HT-29 (cell line): Measurements from ENCODE around the gene HBA1. TPM values are rescaled to one million over a fixed set of nuclear protein-coding genes. Genes with fewer than 3 reads are reported as not detected.
"Not testable (repeated sequence)": the region's sequence is repeated elsewhere in the genome, so short reads cannot be mapped to it uniquely, and the experiment has no call there.

Source experiments
- DNase-seq: peaks from one replicate; pipeline ENCODE4 v3.0.0-alpha.2; 2015; ENCODE audit warnings: low spot score
- total RNA-seq: library from RNA; depleted of rRNA; stranded (reverse); fragments of >200 nt; shearing (Covaris generic); gene quantifications from 2 replicates; pipeline ENCODE4 v1.2.3, GENCODE V29; 2014; rRNA removed

HBA1 gene
- not detected in 2 replicates for total RNA-seq

DNA sequence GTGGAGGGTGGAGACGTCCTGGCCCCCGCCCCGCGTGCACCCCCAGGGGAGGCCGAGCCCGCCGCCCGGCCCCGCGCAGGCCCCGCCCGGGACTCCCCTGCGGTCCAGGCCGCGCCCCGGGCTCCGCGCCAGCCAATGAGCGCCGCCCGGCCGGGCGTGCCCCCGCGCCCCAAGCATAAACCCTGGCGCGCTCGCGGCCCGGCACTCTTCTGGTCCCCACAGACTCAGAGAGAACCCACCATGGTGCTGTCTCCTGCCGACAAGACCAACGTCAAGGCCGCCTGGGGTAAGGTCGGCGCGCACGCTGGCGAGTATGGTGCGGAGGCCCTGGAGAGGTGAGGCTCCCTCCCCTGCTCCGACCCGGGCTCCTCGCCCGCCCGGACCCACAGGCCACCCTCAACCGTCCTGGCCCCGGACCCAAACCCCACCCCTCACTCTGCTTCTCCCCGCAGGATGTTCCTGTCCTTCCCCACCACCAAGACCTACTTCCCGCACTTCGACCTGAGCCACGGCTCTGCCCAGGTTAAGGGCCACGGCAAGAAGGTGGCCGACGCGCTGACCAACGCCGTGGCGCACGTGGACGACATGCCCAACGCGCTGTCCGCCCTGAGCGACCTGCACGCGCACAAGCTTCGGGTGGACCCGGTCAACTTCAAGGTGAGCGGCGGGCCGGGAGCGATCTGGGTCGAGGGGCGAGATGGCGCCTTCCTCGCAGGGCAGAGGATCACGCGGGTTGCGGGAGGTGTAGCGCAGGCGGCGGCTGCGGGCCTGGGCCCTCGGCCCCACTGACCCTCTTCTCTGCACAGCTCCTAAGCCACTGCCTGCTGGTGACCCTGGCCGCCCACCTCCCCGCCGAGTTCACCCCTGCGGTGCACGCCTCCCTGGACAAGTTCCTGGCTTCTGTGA is at the start of gene HBA1:
TSS of gene HBA1 (plus strand) at position 204 of the 906 bp plus-strand sequence. CDS start at position 241, 37 bp downstream.
- not testable (repeated sequence) for DNase-seq

GRCh38 chr16:129075-129474 is 47.4 kb upstream of the HBA1 start:
- no peak for DNase-seq

- no peak for DNase-seq
Measured at GRCh38 chr16:130533-131173, 45.8 kb upstream of the HBA1 start.

GRCh38 chr16:132120-132519 is 44.4 kb upstream of the HBA1 start:
- DNase-seq: no peak

- DNase-seq: no peak
Measured at GRCh38 chr16:133716-134115, 42.8 kb upstream of the HBA1 start.

- no peak for DNase-seq
Measured at GRCh38 chr16:138049-138417, 38.4 kb upstream of the HBA1 start.

GRCh38 chr16:140175-140857 is 36.2 kb upstream of the HBA1 start:
- no peak for DNase-seq

DNA sequence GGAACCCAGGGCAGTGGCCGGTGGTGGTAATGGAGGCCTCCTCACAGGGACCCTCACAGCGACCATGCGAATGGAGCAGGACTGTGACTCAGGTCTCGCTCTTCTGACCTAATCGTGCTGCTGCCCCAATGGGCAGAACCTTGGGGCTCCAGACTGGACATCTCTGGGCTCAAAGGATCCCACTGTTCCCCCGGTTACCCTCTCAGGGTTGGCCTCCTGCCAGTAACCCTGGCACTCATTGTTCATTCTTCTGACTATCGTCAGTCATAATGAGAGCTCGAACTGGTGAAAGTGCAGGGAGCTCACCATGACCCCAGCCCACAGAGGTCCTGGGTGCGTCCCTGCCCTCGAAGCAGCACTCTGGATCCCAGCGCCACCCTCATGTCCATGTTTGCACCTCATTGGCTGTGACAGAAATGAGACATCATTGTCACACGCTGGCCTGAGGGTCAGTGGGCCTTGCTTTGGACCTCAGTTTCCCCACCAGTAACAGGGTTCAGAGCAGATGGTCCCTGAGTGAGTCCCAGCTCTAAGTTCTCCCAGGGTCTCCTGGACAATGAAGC is 34.0 kb upstream of the HBA1 start:
- no peak for DNase-seq

GRCh38 chr16:143047-143446 is 33.4 kb upstream of the HBA1 start:
- DNase-seq: no peak

GRCh38 chr16:143456-143855 is 33.0 kb upstream of the HBA1 start:
- DNase-seq: no peak

DNA sequence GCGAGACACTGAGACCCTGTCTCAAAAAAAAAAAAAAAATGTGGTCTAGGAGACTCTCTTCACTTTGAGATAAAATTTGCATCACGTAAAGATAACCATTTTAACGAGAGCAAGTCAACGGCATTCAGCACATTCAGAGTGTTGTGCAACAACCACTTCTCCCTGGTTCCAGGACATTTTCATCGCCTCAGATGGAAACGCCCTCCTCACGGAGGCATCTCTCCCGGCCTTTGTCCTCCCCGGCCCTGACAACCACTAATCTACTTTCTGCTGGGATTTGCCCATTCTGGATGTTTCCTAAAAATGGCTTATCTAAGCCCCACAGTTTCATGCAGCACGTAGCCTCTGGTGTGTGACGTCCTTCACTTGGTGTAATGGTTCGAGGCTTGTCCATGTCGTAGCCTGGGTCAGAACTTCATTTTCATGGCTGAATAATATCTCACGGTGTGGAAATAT is 31.7 kb upstream of the HBA1 start:
- no peak for DNase-seq

DNA sequence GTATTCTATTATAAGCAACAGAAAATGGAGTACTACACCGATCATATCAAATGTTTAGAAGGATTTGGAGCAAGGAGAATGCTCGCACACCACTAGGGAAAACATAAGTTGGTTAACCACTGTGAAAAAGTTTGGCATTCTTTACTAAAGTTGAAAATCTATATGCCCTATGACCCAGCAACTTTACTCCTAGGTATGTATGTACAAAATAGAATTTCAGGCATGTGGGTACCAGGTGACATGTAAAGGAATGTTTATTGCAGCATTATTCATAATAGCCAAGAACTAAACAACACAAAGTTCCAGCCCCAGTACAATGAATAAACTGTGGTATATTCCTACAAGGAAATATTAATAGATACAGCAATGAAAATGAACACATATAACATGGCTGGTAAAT is 29.8 kb upstream of the HBA1 start:
- DNase-seq: no peak

DNA sequence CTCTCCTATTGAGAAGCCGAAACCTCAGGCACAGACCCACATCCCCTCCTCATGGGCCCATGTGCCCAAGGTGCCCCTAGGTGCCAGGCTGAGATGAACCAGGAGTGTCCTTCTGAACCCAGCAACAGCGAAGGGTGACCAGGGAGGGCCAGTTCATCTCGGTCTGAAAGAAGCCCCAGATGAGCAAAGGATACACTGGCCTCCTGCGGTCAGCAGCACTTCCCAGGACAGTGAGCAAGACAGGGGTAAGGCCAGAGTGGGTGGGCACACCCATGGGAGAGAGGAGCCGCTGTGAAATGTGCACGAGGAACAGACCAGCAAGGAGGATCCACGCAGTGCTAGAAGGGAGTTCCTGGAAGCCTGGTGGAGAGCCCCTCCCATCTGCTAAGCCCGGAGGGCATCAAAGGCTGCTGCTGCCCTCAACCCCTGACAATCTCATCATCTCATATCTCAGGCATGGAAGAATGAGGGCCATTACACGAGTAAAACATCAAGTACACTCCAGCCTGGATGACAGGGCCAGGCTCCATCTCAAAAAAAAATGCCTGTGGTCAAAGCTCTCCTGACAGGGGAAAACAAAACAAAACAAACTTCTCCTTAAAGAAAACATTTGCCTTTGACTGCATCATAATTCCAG is 27.3 kb upstream of the HBA1 start:
- no peak for DNase-seq

- no peak for DNase-seq
Measured at GRCh38 chr16:152141-153128, 24.0 kb upstream of the HBA1 start, which contains the start of gene HBZ. TSS of gene HBZ (plus strand) at chr16:152644. CDS start at chr16:152910, 266 bp downstream.

DNA sequence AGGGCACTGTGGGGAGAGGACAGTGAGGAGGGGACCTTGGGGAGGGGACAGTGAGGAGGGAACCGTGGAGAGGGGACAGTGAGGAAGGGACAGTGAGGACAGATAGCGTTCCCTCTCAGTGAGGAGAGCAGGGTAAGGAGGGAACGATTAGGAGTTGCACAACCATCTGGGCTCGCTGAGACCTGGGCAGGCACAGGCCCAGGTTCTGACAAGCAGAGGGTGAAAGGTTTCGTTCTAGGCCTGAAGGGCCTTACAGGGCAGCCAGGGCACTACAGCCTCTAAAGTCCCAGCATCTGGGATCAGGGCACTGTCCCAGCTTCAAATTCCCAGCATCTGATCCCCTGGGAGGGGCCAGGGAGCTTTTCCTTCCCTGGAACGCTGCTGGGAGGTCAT is 23.4 kb upstream of the HBA1 start:
- not testable (repeated sequence) for DNase-seq

DNA sequence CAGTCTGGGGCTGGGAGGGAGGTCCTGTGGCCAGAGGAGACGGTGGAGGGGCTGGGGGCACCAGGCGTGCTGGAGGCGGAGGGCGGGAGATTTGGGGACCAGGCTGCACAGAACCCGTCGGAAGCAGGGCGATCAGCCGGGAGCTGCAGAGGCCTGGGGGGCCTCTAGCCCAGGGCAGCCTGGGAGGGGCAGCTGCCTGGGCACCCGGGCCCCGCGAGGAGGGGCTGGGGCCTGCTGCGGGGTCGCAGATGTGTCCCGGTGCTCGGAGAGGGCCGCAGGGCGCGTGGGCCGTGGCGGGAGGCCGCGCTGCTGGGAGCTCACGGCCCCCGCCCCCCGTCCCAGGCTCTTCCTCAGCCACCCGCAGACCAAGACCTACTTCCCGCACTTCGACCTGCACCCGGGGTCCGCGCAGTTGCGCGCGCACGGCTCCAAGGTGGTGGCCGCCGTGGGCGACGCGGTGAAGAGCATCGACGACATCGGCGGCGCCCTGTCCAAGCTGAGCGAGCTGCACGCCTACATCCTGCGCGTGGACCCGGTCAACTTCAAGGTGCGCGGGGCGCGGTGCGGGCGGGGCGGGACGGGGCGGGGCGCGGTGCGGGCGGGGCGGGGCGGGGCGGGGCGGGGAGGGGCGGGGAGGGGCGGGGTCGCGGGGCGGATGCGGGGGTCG is 22.8 kb upstream of the HBA1 start:
- DNase-seq: not testable (repeated sequence)

GRCh38 chr16:154217-155030 is 22.1 kb upstream of the HBA1 start:
- DNase-seq: no peak

DNA sequence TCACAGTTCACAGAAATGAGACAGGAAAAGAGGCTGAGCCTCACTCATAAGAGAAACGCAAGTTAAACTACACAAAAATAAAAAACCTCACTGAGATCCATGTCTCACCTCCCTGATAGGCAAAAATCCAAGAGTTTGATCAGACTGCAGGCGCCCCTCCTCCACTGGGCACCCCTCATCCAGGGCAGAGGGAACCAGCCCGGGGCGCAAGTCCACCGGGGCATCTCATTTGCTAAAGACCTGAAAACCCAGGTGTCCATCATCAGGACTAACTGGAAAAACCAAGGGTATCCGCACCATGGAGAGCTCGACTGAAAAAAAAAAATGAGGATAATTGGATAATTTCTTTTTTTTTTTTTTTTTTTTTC is 21.5 kb upstream of the HBA1 start:
- DNase-seq: no peak
